HG02852 (cell line): ENCODE data around the gene SPINK4.

Source experiments
- ATAC-seq: cut with Tn5 transposase; IDR thresholded peaks from one replicate; pipeline ENCODE4 v1.9.1; 2021; ENCODE audit warnings: mild to moderate bottlenecking, moderate library complexity; ENCODE audit not compliant: unreplicated experiment

SPINK4 gene, protein sequence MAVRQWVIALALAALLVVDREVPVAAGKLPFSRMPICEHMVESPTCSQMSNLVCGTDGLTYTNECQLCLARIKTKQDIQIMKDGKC

DNA sequence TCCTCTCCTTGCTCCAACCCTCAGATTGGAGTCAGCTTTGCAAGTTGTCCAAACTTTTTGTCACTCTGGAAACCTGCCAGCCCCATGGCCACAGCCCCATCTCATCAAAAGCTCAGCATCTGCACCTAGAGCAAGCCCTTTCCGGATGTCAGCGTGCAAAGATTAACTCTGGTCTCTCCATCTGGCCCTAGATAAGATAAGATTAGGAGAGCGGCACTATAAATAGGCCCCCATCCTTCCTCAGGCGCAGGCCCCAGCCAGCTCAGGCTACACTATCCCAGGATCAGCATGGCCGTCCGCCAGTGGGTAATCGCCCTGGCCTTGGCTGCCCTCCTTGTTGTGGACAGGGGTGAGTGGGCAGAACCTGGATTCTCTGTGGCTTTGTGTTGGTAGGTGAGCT, at the start of gene SPINK4:
TSS of gene SPINK4 (plus strand) at position 247 of the 400 bp plus-strand sequence. CDS start at position 289, 42 bp downstream.
- ATAC-seq, result no peak

- ATAC-seq, result no peak
Observed at GRCh38 chr9:33192493-33193255, 47.3 kb upstream of the SPINK4 start.

- ATAC-seq, result no peak
Observed at GRCh38 chr9:33193818-33194217, 46.1 kb upstream of the SPINK4 start.

DNA sequence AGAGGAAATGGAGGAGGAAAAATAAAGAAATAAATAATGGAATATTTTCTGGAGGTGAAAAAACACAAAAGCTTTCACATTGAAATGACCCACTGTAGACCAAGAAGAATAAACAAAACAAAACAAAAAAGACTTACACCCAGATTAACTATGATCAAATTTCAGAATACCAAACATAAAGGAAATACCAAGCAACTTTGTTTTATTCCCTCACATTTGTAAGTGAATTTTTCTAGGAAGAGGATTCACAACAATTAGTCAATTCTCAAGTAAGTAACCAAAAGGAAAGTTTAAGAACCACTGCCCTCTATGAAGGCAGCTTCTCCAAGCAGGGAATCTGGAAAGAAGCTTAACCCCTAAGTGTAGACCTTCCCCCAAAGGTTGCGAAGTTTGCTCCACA, 43.2 kb upstream of the SPINK4 start:
- ATAC-seq, result no peak

GRCh38 chr9:33197279-33198152, 42.5 kb upstream of the SPINK4 start:
- no peak for ATAC-seq

DNA sequence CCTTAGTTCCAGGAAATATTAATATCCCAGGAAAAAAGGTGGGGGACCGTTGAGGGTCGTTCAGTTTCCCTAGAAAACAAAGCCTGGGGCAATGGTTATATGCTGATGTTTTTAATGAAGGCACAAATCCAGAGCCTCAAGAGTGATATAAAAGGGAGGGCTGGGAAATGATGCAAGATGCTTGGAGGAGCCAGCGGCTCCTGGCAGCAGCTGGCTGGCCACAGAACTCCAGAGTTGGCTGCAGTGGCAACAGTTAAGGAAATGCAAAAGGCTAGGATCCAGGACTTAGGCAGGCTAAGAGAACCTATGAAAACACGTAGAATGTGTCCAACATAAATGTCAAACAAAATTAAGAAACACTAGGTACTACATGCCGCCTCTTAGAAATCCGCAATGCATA, 41.8 kb upstream of the SPINK4 start:
- ATAC-seq, result no peak

DNA sequence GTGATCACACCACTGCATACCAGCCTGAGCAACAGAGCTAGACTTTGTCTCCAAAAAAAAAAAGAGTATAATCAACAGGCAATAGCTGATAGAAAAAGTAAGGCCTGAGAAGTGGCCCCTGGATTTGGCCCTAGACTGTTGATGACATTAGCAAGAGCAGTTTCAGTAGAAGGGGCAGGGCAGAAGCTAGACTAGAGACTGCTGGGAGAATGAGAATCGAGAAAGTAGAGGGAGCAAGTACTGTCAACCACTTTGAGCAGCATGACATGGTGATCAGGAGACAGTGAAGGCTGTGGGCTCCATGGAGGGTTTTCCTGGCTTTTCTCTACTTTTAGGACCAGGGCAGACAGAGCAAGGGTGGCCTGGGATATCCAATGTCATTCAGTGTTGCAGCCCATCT, 37.9 kb upstream of the SPINK4 start:
- ATAC-seq, result peak; percentile 49

DNA sequence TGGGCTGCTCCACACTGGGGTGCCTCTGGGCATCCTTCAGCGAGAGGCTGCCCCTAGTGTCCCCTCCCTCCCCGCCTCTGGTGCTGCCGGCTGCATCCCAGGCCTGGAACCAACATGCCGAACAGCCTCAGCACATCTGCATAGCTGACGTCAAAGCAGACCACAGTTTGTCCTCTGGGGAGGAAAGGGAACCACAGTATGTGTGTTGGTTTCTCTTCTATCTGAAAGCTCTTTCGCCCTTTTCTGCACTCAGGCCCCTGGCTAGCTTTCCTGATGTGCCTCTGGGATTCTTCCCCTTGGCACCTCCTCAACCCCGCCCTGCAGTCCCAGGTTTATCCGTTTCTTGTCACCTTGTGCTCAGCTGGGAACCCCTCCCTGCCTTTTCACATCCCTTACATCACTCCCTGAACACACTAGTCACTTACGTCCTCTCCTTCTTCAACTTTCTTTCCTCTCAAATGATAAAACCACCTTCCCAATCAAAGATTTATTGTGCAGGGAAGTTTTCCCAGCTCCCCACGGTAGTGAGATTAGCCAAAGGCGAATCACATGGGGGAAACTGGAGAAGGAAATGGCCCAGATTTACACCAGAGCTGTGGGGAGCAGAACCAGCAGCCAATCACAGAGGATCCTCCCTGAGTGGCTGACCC, 37.3 kb upstream of the SPINK4 start:
- peak; percentile 99 for ATAC-seq

GRCh38 chr9:33209394-33209793, 30.6 kb upstream of the SPINK4 start:
- ATAC-seq, result no peak

GRCh38 chr9:33210006-33210715, 29.8 kb upstream of the SPINK4 start:
- no peak for ATAC-seq

- ATAC-seq, result no peak
Observed at GRCh38 chr9:33211695-33212393, 28.1 kb upstream of the SPINK4 start.

DNA sequence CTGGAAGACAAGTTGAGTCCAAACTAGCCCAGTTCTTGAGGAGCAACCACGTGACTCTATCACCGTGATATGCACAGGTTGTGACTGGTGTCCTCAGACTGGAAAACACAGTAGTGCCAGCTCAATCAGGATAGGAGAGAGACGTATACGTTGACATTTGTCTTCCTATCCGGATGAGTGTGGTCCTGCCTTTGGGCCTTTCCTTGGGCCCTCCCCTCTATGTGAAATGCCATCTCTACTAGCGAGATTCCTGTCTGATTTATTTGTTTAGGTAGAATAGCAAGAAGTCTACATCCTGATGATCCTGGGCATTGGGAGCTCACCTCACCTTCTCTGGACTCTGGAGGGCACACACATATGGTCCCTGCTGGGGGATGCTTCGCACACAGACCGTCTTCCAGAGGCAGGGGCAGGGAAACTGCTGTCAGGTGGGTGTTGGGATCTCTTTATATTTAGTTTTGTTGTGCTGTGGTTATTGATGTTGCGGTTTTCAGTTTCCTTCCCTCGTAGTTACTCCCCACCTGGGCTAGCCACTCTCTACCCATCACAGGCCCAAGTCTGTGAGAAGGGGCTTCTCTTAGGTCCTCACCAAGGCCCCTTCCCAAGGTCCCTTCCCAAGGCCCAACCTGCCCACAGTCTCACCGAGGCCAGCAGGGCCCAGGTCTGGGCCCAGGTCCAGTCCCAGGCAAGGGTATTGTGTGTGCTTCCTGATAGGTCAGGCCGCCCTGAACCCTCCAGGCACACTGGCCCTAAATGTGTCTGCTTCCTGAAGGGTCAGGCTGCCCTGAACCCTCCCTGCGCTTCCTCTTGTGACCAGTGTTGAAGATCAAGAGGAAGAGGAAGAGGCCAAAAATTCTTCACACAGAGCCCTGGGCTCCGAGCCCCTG, 19.0 kb upstream of the SPINK4 start:
- no peak for ATAC-seq

GRCh38 chr9:33221568-33221884, 18.4 kb upstream of the SPINK4 start:
- no peak for ATAC-seq

DNA sequence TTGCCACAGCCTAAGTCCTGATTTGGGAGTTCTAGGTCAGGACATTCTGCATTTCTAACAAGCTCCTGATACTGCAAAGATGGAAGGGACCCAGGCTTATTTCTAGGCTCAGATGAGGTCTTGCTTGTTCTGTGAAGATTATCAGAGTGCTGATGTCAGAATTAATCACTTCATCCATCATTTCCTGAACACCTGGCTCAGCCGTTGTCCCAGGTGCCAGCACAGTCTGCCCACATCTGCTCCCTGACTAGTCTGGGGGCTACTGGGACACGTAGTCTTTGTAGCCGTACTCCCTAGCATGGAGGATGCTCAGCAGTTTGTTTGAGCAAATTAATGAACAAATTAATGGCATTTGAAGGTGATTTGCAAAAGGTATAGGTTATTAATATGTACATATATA, 17.9 kb upstream of the SPINK4 start:
- ATAC-seq, result no peak

DNA sequence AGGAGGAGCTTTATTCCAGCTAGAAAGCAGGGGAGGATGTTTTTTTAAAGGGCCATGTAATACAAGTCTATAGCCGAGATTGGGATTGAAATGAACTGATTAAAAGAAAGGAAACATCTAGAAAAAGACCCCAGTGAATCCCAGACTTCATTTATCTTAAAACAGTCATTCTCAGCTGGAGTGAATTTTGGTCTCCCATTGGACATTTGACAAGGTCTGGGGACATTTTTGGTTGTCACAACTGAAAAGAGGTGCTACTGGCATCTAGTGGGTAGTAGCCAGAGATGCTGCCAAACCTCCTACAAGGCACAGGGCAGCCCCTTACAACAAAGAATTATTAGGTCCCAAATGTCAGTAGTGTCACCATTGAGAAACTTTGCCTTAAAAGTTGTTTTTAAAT, 16.3 kb upstream of the SPINK4 start:
- ATAC-seq, result no peak

DNA sequence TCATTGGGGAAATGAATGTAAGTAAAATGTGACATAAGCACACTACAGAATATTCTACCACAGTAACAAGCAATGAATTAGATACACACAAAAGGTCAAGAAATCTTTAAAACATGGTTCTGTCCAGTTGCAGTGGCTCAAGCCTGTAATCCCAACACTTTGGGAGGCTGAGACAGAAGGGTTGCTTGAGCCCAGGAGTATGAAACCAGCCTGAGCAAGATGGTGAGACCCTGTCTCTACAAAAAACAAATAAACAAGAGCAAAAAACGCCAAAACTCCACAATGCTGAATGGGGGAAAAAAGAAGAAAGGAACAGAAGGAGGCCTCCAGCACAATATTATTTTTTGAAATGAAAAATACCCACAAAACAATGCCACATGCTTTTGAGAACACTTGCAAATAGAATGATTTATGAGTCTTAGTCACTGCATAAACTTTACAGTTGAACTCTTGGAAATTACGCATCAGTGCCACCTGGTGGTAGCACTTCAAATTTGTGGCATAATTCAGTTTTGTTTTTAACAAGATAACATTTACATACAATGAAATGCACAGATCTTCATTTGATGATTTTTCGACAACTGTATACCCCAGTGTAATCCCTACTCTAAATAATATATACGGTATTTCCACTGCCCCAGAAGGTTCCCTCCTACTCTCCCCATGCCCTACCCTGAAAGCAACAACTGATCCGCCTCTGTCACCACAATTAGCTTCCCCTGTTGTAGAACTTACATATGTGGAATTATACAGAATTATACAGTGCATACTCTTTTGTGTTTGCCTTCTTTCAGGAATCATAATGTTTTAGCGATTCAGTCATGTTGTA, 14.4 kb upstream of the SPINK4 start:
- no peak for ATAC-seq

GRCh38 chr9:33227008-33227398, 13.0 kb upstream of the SPINK4 start:
- ATAC-seq, result peak; percentile 50

DNA sequence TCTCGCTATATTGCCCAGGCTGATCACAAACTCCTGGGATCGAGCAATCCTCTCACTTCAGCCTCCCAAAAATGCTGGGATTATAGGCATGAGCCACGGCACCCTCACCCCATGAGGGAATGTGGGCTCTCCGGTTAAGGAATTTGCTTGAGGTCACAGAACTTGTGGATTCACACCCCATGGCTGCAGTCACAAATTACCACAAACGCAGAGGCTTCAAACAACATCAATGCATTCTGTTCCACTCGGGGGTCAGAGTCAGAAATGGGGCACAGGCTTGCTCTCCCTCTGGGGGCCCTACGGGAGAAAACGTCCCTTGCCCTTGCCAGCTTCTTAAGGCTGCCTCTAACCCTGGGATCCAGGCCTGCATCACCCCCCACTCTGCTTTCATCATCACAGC, 12.2 kb upstream of the SPINK4 start:
- ATAC-seq, result no peak
